GM21717 (cell line): Measurements from ENCODE around the gene SEMA5B.
A peak's percentile ranks its signal among the peaks of the same experiment; 100 is the strongest.

ENCODE experiments used
- ATAC-seq: cut with Tn5 transposase; IDR thresholded peaks from one replicate; pipeline ENCODE4 v1.9.1; 2021; ENCODE audit warnings: mild to moderate bottlenecking, moderate library complexity; ENCODE audit not compliant: unreplicated experiment

The SEMA5B gene, protein sequence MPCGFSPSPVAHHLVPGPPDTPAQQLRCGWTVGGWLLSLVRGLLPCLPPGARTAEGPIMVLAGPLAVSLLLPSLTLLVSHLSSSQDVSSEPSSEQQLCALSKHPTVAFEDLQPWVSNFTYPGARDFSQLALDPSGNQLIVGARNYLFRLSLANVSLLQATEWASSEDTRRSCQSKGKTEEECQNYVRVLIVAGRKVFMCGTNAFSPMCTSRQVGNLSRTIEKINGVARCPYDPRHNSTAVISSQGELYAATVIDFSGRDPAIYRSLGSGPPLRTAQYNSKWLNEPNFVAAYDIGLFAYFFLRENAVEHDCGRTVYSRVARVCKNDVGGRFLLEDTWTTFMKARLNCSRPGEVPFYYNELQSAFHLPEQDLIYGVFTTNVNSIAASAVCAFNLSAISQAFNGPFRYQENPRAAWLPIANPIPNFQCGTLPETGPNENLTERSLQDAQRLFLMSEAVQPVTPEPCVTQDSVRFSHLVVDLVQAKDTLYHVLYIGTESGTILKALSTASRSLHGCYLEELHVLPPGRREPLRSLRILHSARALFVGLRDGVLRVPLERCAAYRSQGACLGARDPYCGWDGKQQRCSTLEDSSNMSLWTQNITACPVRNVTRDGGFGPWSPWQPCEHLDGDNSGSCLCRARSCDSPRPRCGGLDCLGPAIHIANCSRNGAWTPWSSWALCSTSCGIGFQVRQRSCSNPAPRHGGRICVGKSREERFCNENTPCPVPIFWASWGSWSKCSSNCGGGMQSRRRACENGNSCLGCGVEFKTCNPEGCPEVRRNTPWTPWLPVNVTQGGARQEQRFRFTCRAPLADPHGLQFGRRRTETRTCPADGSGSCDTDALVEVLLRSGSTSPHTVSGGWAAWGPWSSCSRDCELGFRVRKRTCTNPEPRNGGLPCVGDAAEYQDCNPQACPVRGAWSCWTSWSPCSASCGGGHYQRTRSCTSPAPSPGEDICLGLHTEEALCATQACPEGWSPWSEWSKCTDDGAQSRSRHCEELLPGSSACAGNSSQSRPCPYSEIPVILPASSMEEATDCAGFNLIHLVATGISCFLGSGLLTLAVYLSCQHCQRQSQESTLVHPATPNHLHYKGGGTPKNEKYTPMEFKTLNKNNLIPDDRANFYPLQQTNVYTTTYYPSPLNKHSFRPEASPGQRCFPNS

DNA sequence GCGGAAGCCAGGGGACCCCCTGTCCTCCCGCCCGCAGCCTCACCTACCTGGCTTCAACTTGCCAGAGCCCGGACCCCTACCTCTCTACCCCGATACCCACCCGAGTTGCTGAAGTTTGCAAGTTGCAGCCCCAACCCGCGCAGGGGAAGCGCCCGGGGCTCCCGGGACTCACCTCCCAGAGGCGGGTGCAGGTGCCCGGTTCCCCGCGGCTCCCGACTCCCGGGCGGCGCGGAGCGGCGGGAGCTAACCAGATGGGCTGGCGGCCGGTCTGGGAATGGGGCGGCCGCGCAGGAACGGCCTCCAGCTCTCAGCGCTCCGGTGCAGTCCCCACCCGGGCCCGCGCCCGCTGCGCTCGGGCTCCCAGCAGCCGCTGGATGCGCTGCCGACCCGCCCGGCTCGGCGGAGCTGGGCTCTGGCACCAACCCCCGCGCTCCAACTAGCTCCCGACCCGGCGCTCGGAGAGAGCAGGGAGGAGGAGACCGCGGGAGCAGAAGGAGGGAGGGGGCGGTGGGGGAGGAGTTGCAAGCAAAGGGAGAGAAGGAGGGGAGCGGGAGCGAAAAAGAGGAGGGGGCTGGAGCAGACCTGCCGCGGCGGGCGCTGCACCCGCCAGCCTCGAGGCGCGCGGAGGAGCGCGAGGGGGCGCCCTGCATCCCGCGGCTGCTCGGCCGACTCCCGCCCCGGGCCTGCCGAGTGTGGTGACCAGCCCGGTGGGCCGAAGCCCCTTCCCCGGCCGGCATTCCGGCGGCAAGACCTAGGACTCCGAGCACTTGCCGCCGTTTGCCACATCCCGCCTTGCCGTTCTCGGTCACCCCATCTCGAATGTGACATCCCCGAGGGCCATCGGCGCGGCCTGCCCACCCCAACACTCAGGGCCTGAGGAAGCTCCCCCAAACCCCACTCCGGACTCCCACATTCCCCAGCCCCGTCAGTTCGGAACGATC is at the start of gene SEMA5B:
Gene SEMA5B (minus strand): TSS at position 472 of the 941 bp plus-strand sequence. CDS start 66,500 bp downstream, outside the sequence.
- ATAC-seq: no peak

DNA sequence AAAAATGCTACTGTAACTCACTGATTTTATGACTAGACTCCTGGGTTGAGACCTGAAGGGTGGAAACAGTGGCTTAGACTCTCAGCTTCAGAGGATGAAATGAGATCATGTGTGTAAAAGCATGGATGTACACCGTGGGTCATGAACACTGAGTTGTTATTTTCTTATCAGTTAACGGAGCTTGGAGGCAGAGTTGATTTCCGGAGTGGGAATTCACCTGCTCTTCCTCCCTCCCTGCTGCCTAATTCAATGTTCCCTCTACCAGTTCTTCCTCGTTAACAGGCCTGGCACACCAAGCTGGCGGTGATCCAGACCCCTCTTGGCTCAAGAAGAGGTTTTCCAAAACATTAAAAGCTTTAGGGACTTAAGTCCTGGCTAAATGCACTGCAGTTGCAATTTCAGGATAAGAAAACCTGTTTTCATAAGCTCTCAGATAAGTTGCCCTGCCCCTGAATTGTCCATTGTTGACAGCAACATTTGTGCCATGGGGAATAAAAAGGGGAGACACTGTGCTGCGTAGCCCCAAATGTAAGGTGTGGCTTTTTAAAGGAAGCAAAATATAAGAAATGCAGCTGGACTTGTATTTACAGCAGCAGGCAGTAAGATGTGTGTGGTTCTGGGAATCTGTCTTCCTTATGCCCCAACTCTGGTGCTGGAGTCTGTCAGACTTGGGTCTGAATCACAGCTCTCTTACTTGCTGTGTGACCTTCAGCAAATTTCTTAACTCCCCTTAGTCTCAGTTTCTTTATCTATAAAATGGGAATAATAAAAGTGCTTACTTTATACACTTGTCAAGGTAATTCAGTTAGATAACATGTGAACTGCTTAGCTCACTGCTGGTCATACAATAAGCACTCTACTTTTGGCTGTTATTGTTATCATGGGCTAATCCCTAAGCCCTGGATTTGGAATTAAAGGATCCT is 49.2 kb upstream of the SEMA5B start:
- ATAC-seq: no peak

GRCh38 chr3:123076112-123076495 is 48.5 kb upstream of the SEMA5B start:
- no peak for ATAC-seq

- ATAC-seq: no peak
Observed at GRCh38 chr3:123075359-123075758, 47.8 kb upstream of the SEMA5B start.

DNA sequence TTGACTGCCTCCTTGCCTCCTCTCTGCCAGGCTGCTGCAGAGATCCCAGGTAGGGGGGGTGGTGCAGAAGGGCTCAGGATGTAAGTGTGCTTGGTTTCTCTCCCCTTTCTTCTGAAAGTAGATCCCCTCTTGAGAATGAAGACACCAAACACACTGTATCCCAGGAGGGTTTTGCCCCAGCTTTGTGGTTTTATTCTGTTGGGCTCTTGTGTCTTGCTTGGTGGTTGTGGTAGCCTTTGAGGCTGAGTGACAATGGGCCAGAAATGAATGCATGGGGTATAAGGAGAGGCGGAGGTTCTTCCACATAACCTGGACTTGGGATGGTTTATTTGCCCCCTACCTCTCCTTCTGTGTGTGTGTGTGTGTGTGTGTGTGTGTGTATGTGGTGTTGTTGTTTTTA is 45.0 kb upstream of the SEMA5B start:
- no peak for ATAC-seq

DNA sequence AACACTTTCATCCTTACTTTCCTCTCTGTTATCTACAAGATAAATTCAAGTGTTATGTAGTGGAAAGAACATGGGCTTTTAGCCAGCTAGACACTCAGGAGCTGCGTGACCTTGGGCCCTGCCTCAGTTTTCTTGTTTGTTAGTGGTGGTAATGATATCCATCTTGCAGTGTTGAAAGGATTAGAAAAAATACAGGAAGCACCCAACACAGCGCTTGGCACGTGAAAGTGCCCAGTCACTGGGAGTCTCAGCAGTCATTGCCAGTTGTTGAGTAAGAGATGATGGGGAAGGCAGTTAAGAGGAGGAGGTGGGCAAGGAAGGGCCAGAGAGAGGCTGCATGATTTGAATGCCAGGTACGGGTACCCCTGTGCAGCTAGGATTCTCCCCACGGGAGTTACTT is 44.6 kb upstream of the SEMA5B start:
- ATAC-seq: no peak

DNA sequence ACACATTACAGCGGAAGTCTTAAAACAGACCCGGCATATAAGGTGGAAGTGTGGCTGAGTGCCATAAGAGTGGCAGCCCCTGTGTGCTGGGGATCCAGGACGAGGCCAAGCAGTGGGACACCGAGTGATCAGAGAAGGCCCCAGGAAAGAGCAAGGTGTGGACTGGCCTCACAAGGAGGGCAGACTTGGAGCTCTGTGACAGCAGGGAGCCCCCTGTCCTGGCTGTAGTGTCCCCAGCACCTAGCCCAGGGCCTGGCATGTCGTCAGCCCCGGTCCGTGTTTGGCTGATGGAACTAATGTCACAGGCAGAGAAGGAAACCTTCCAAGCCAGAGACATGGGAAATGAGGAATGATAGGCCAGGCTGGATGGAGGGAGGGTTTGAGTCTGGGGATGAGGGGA is 44.0 kb upstream of the SEMA5B start:
- no peak for ATAC-seq

DNA sequence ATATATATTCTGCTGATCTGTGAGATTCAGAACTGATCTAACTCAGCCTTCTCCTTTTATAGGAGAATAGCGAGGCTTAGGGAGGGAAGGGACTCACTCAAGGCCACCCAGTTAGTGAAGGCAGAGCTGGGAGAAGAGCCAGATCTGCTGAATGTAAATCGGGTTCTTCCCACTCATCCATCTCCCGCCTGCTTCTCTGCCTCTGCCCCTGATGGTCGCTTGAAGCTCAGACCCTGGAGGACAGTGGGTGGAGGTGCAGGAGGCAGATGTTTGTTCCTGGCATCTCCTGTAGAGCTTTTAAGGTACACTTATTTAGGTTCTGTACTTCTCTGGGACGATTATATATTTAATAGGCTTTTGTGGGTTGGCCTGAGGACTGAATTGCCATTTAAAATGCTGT is 43.6 kb upstream of the SEMA5B start:
- ATAC-seq: no peak

- no peak for ATAC-seq
Observed at GRCh38 chr3:123070510-123070909, 42.9 kb upstream of the SEMA5B start.

DNA sequence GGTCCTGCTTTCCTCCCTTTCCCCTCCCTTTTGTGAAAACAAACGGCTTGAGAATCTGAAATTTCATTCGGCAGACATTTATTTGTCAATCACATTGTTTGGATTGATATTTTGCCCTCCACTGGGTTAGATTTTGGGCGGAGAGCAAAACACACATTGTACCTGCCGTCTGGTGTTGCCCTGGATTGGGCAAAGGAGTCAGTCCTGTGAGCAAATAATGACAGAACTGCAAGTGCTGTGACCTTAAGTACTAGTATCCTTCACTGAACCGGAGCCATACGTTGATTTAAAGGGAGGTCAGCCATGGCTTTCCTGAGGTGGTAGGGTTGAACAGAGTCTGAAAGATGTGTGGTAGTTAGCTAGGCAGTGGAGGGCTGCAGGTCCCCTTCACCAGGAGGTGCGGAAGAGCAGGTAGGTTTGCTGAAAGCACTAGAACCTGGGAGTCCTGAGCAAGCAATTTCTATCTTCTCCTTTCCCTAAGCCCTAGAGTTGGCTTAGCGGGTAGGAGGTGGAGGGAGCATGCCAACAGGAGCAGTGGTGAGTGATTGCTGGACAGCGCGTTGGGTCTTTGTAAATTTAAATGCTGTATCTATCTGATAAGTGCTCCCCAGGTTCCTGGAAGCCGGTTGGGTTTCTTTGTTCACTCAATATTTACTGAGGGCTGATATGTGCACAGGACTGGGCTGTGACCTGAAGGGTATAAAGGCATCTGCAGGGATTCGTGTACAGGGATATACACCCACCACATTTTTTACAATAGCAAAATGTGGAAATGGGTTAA is 41.2 kb upstream of the SEMA5B start:
- ATAC-seq: no peak

- peak; percentile 39 for ATAC-seq
Observed at GRCh38 chr3:123067689-123068600, 40.4 kb upstream of the SEMA5B start.

DNA sequence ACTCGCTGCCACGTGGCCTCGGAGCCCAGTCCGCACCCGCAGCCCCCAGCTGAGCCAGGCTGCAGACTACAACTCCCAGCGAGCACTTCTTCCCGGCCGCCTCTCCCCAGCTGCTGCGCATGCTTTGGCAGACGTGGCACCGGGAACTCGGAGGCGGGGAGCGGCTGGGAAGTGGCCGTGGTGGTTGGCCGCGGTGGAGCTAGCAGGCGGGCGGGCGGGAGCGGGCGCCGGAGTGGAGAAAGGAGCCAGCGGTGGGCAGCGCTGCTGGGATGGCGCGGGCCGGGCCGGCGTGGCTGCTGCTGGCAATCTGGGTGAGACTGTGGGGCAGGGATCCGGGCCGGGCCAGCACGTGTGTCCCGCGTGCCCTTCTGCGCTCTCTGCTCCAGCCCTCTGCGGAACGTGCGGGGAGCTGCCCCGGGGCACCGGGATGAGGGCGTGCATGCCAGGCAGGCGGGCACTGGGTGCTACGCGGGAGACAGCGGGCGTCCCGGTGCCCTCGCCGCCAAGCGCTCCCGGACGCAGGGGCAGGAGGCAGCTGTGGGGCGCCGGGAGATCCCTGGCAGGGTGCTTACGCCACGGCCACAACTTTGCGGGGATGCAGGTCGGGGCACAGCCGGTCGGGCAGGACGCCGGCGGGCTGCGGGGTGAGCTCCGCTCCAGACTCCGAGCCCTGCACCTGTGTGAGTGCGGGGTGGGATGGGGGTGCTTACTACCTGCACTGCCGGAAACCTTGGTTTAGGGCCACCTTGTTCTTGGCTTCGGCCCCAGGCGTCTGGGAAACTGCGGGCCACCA is 39.5 kb upstream of the SEMA5B start, which contains the start of gene PDIA5:
Gene PDIA5 (plus strand): TSS at position 130 of the 793 bp plus-strand sequence. CDS start 140 bp downstream, at position 270.
- ATAC-seq: peak; percentile 86

GRCh38 chr3:123066599-123066895 is 39.0 kb upstream of the SEMA5B start:
- ATAC-seq: no peak

DNA sequence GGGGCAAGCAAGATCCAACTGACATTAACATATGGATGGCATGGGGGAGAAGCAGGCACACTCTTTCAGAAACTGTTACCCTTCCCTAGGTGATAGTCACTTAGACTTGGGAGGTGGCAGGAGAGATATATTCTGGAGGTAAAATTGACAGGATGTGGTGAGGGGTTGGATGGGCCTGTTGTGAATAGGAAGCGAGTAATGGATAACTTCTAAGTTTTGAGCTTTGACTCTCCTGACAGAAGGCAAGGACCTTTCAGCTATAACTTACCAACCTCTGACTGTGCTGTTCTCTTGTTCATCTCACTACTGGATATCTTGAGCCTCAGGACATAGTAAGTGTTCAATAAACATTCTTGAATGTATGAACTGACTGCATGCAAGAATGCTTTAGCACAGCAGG is 37.4 kb upstream of the SEMA5B start:
- ATAC-seq: no peak

DNA sequence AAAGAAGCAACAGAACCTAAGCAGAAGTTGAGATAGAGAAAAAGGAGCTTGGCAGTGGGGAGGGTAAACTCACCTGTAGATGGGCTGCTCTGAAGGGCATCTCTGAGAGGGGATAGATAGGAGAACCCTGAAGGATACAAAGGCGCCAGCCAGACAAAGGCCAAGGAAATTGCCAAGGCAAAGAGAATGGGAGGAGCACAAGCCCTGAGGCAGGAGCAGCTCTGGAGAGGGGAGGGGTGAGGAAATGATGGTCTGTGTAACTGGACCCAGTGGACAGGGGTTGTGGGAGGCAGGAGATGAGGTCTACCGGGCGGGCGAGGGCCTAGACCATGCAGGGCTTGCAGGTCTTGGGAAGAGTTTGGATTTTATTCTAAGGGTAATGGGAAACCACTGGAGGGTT is 36.9 kb upstream of the SEMA5B start:
- ATAC-seq: no peak

DNA sequence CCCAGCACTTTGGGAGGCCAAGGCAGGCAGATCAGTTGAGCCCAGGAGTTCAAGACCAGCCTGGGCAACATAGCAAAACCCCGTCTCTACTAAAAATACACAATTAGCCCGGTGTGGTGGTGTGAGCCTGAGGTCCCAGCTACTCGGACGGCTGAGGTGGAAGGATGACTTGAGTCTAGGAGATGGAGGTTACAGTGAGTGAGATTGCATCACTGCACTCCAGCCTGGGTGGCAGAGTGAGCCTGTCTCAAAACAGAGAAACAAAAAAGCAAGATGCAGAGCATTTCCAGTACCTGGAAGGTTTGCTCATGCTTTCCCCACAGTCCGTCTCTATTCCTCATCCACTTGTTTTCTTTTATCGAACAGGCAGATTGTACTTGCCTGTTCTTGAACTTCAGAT is 35.5 kb upstream of the SEMA5B start:
- no peak for ATAC-seq

DNA sequence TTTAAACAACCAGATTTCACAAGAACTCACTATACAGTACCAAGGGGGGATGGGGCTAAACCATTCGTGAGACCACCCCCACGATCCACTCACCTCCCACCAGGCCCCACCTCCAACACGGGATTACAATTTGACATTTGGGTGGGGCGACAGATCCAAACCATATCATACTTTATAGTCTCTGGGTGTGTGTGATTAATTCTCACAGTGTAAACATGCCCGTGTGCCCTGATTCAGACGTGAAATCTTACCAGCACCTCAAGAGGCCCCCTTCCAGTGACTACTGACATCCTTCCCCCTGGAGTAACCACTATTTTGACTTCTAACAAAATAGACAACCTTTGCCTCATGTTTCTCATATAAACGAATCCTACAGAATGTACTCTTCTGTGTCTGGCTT is 34.3 kb upstream of the SEMA5B start:
- no peak for ATAC-seq
